Right ventricle myocardium inferior (tissue), 1 donor: ENCODE measurements around the gene FLT1. TPM values are rescaled to one million over a fixed set of nuclear protein-coding genes. Genes with fewer than 3 reads are reported as not detected.

Source experiments
- ATAC-seq: fragments of 200-7000 bp; cut with Tn5 transposase; one replicate; pipeline ENCODE4 v1.9.1; 2020; ENCODE audit warnings: mild to moderate bottlenecking, moderate library complexity
- DNase-seq: peaks from one replicate; pipeline ENCODE4 v3.0.0; 2021; ENCODE audit errors: missing footprints
- intact Hi-C: fragments of 100-400 bp; cut with DNase I; formaldehyde crosslinking; loops from one replicate; pipeline ENCODE4 v1.11.0; 2022
- total RNA-seq: library from RNA; stranded (reverse); fragmentation: NEBNext Ultra II Directional; extraction: Animal tissue kit (Norgen Biotek cat#: 25700); gene quantifications from one replicate; pipeline ENCODE4 v1.2.1, GENCODE V29; 2021
- donor health status: DM: no; HTN: yes; CAD: no; lungs with severe emphysema.

Gene FLT1
- total RNA-seq, 1 donor from 2014 or later: 41.0 TPM

- peak; percentile 83 for ATAC-seq
- DNase-seq: no peak
- intact Hi-C loops: no loop called here
Measured at GRCh38 chr13:28442839-28443238, 52.1 kb downstream of the FLT1 start.

GRCh38 chr13:28441529-28441928 lies 53.4 kb downstream of the FLT1 start:
- ATAC-seq (no peak), DNase-seq (no peak)
- intact Hi-C loops: no loop called here

- no peak for ATAC-seq
- intact Hi-C loops: no loop called here
- no peak for DNase-seq
Measured at GRCh38 chr13:28440774-28441504, 54.0 kb downstream of the FLT1 start.

GRCh38 chr13:28438598-28439334 lies 56.2 kb downstream of the FLT1 start:
- no peak for DNase-seq
- no peak for ATAC-seq
- intact Hi-C loops: no loop called here

- ATAC-seq (no peak), DNase-seq (no peak)
- intact Hi-C loops: no loop called here
Measured at GRCh38 chr13:28438067-28438466, 56.9 kb downstream of the FLT1 start.

- intact Hi-C loops: no loop called here
- no peak for ATAC-seq
- no peak for DNase-seq
Measured at GRCh38 chr13:28435917-28436316, 59.0 kb downstream of the FLT1 start.

GRCh38 chr13:28434926-28435325 lies 60.0 kb downstream of the FLT1 start:
- intact Hi-C loops: no loop called here
- DNase-seq (no peak), ATAC-seq (no peak)

GRCh38 chr13:28432816-28433560 lies 61.9 kb downstream of the FLT1 start:
- intact Hi-C loops: no loop called here
- no peak for ATAC-seq
- no peak for DNase-seq

GRCh38 chr13:28429685-28430290 lies 65.1 kb downstream of the FLT1 start:
- intact Hi-C loops: no loop called here
- DNase-seq (no peak), ATAC-seq (no peak)

- intact Hi-C loops: no loop called here
- DNase-seq: no peak
- no peak for ATAC-seq
Measured at GRCh38 chr13:28429096-28429495, 65.8 kb downstream of the FLT1 start.

- DNase-seq: no peak
- ATAC-seq: no peak
- intact Hi-C loops: no loop called here
Measured at GRCh38 chr13:28426381-28426780, 68.5 kb downstream of the FLT1 start.

GRCh38 chr13:28425793-28426192 lies 69.1 kb downstream of the FLT1 start:
- DNase-seq: no peak
- intact Hi-C loops: no loop called here
- no peak for ATAC-seq

- ATAC-seq (no peak), DNase-seq (no peak)
- intact Hi-C loops: no loop called here
Measured at GRCh38 chr13:28424541-28424940, 70.4 kb downstream of the FLT1 start.

GRCh38 chr13:28423010-28423409 lies 71.9 kb downstream of the FLT1 start:
- intact Hi-C loops: no loop called here
- ATAC-seq: peak; percentile 52
- peak; percentile 72 for DNase-seq

- intact Hi-C loops: no loop called here
- DNase-seq (no peak), ATAC-seq (no peak)
Measured at GRCh38 chr13:28421676-28422410, 73.1 kb downstream of the FLT1 start.

- intact Hi-C loops: no loop called here
- ATAC-seq (no peak), DNase-seq (no peak)
Measured at GRCh38 chr13:28420704-28421103, 74.2 kb downstream of the FLT1 start.

GRCh38 chr13:28415994-28416421 lies 78.9 kb downstream of the FLT1 start:
- DNase-seq (no peak), ATAC-seq (no peak)
- intact Hi-C loops: no loop called here

GRCh38 chr13:28413999-28414398 lies 80.9 kb downstream of the FLT1 start:
- ATAC-seq: no peak
- DNase-seq: no peak
- intact Hi-C loops: no loop called here

- ATAC-seq (no peak), DNase-seq (no peak)
- intact Hi-C loops: no loop called here
Measured at GRCh38 chr13:28412981-28413380, 81.9 kb downstream of the FLT1 start.
